GM12878 (cell line): ENCODE measurements around the gene RIMBP2. TPM values are rescaled to one million over a fixed set of nuclear protein-coding genes. Genes with fewer than 3 reads are reported as not detected.

Experiments used
- ATAC-seq: fragments of 200-7000 bp; cut with Tn5 transposase; 3 replicates; pipeline ENCODE4 v1.9.1; 2020; ENCODE audit warnings: mild to moderate bottlenecking, moderate library complexity
- BruUV-seq: library from RNA; stranded (reverse); fragments of 400-500 nt; replicated peaks from 2 replicates; lab custom pipeline; 2021; lab: Mats Ljungman, UMichigan
- CTCF ChIA-PET: fragments of 300-600 bp; sonication (Branson Sonifier 250); formaldehyde crosslinking; extraction: SDS; loops from one replicate; lab custom pipeline; 2021; ENCODE audit warnings: inconsistent platforms; lab: Yijun Ruan, JAX
- POLR2A ChIA-PET: fragments of 350-600 bp; formaldehyde crosslinking; extraction: SDS; loops from one replicate; lab custom pipeline; 2021; ENCODE audit warnings: inconsistent platforms; lab: Charles Lee
- RAD21 ChIA-PET: fragments of 300-600 bp; sonication (Branson Sonifier 250); formaldehyde crosslinking; loops from one replicate; lab custom pipeline; 2023; ENCODE audit warnings: antibody characterized with exemption; ENCODE audit not compliant: unreplicated experiment; lab: Charles Lee
- SMC1A ChIA-PET: fragments of 300-600 bp; sonication (Branson Sonifier 250); formaldehyde crosslinking; loops from one replicate; lab custom pipeline; 2023; ENCODE audit not compliant: unreplicated experiment, uncharacterized antibody; lab: Charles Lee
- DNase-seq: peaks from one replicate; pipeline ENCODE4 v3.0.0-alpha.2; 2011; ENCODE audit warnings: low read depth, low spot score
- FAIRE-seq: peaks from 3 replicates; lab custom pipeline; 2011; peaks lifted over from hg19 to GRCh38; lab: Jason Lieb, UNC
- H2AFZ ChIP-seq: 2 replicates; pipeline ENCODE4 v1.6.0; 2011; ENCODE audit warnings: low read depth, low read length, control low read depth; ENCODE audit not compliant: control insufficient read depth
- H3K27ac ChIP-seq: 2 replicates; pipeline ENCODE4 v1.5.1; 2011; ENCODE audit warnings: control low read depth; ENCODE audit not compliant: control insufficient read depth, insufficient read depth
- H3K27me3 ChIP-seq, 2 experiments: replicated peaks in 1 of 2; 2 replicates each; pipeline versions ENCODE4 v1.6.0 to v1.6.1; 2011; ENCODE audit warnings: low read length in 1 of 2; ENCODE audit not compliant: control insufficient read depth in 2 of 2, insufficient read depth in 2 of 2
- H3K36me3 ChIP-seq, 2 experiments: 2 replicates each; pipeline ENCODE4 v1.5.1; 2011; ENCODE audit warnings: low read length in 1 of 2; ENCODE audit not compliant: control insufficient read depth in 2 of 2, insufficient read depth in 2 of 2
- H3K4me1 ChIP-seq: 2 replicates; pipeline ENCODE4 v1.6.1; 2011; ENCODE audit warnings: mild to moderate bottlenecking, low read length, moderate library complexity, mixed read lengths; ENCODE audit not compliant: control insufficient read depth, insufficient read depth
- H3K4me2 ChIP-seq: 2 replicates; pipeline ENCODE4 v1.6.0; 2011; ENCODE audit warnings: control low read depth; ENCODE audit not compliant: control insufficient read depth, insufficient read depth
- H3K4me3 ChIP-seq: fragments of 200-600 bp; sonication (generic); 2 replicates; pipeline ENCODE4 v1.5.1; 2016
- H3K79me2 ChIP-seq: 2 replicates; pipeline ENCODE4 v1.6.0; 2011; ENCODE audit warnings: low read length; ENCODE audit not compliant: control insufficient read depth, insufficient read depth
- H3K9ac ChIP-seq: 2 replicates; pipeline ENCODE4 v1.8.0; 2011; ENCODE audit warnings: low read length, control low read depth, mixed read lengths; ENCODE audit not compliant: control insufficient read depth, insufficient read depth
- H3K9me3 ChIP-seq: replicated peaks from 3 replicates; pipeline ENCODE4 v1.5.1; 2011; ENCODE audit warnings: mild to moderate bottlenecking, low read length; ENCODE audit not compliant: control insufficient read depth, insufficient read depth
- H4K20me1 ChIP-seq: 2 replicates; pipeline ENCODE4 v1.6.0; 2011; ENCODE audit not compliant: control insufficient read depth, insufficient read depth
- ASH2L ChIP-seq: fragments of 300-600, 200-600 bp; sonication (generic); IDR thresholded peaks from 2 replicates; pipeline ENCODE4 v1.6.1; 2017; ENCODE audit warnings: low read depth, mild to moderate bottlenecking, borderline replicate concordance
- ATF7 ChIP-seq: fragments of 450-650 bp; IDR thresholded peaks from 2 replicates; pipeline ENCODE4 v1.6.1; 2016; ENCODE audit warnings: low read depth, mild to moderate bottlenecking
- CBX3 ChIP-seq: fragments of 200-600 bp; sonication (generic); IDR thresholded peaks from 2 replicates; pipeline ENCODE4 v1.6.1; 2016; ENCODE audit warnings: low read depth, borderline replicate concordance
- CEBPB ChIP-seq, 2 experiments: fragments of 150-350 bp in 1 of 2; IDR thresholded peaks; 2 replicates each; pipeline ENCODE4 v1.6.1; 2012 to 2014; ENCODE audit warnings: low read depth in 2 of 2, low read length in 2 of 2, borderline replicate concordance in 1 of 2, inconsistent platforms in 1 of 2
- CREM ChIP-seq: IDR thresholded peaks from 2 replicates; pipeline ENCODE4 v1.6.1; 2014; ENCODE audit warnings: antibody characterized with exemption, low read depth
- HDAC6 ChIP-seq: fragments of 200-600 bp; sonication (generic); IDR thresholded peaks from one replicate; pipeline ENCODE4 v1.8.0; 2017; ENCODE audit warnings: antibody characterized with exemption; ENCODE audit not compliant: unreplicated experiment
- SPI1 ChIP-seq: IDR thresholded peaks from 2 replicates; pipeline ENCODE4 v1.6.1; 2011; ENCODE audit warnings: low read depth, mild to moderate bottlenecking, low read length, moderate library complexity, borderline replicate concordance; ENCODE audit not compliant: insufficient read depth
- SREBF1 ChIP-seq: IDR thresholded peaks from 2 replicates; pipeline ENCODE4 v1.6.1; 2012; ENCODE audit warnings: mild to moderate bottlenecking, low read length
- WGBS: methylation state at CpG from one replicate; pipeline ENCODE4 v1.1.6; 2016; ENCODE audit warnings: low lambda C conversion rate; ENCODE audit not compliant: insufficient replicate concordance, insufficient coverage; ENCODE audit errors: missing lambda C conversion rate; 5-methylcytosine and 5-hydroxymethylcytosine counted together
- in situ Hi-C: fragments of 300-500 bp; cut with MboI; formaldehyde crosslinking; loops from 9 replicates; pipeline ENCODE4 v1.14.3; 2018; ENCODE audit warnings: mixed read lengths
- intact Hi-C: fragments of 100-400 bp; cut with micrococcal nuclease; formaldehyde crosslinking; loops from one replicate; pipeline ENCODE4 v1.14.2; 2022; ENCODE audit not compliant: unreplicated experiment
- polyA plus RNA-seq, 11 experiments: library from polyadenylated mRNA; depleted of rRNA in 4 of 11; unstranded in 6 of 11; stranded (reverse) in 5 of 11; fragments of >200 nt; fragmentation: Nextera tagmentation in 4 of 11; fragmentation: Illumina TruSeq in 1 of 11; extraction: Ambion mirVana in 4 of 11; extraction: Trizol in 1 of 11; gene quantifications; 1 replicate in 1 of 11; 2 replicates in 10 of 11; pipeline versions ENCODE4 v1.2.1 to v1.2.3, GENCODE V29; 2011 to 2016; ENCODE audit warnings: inconsistent platforms in 2 of 11, missing spikeins in 2 of 11, low read depth in 1 of 11
- total RNA-seq, 4 experiments: library from RNA; depleted of rRNA in 3 of 4; stranded (reverse); fragments of >200 nt in 3 of 4; fragmentation: Illumina TruSeq in 1 of 4; extraction: Trizol in 1 of 4; gene quantifications; 2 replicates each; pipeline versions ENCODE4 v1.2.1 to v1.2.3, GENCODE V29; 2013 to 2021
- TF ChIP-seq, protein P1 (sequence below): IDR thresholded peaks from 2 replicates; pipeline ENCODE4 v1.6.1; 2011; ENCODE audit warnings: mild to moderate bottlenecking, low read depth, low read length, moderate library complexity; ENCODE audit not compliant: insufficient replicate concordance
- TF ChIP-seq, protein P2 (sequence below): fragments of 450-650 bp; formaldehyde crosslinking; IDR thresholded peaks from 2 replicates; pipeline ENCODE4 v1.4.0; 2022; ENCODE audit warnings: mild to moderate bottlenecking, moderate library complexity
- TF ChIP-seq, protein P3 (sequence below): fragments of 450-650 bp; IDR thresholded peaks from 2 replicates; pipeline ENCODE4 v1.6.1; 2016; ENCODE audit warnings: mild to moderate bottlenecking

RIMBP2 gene
- total and polyA plus RNA-seq, 10 of the 15 experiments (the other 5 are each of a cell fraction or from before 2014, with no cell fraction given) = 0.04 to 2.9 (median 0.07) TPM; not detected in 1

DNA sequence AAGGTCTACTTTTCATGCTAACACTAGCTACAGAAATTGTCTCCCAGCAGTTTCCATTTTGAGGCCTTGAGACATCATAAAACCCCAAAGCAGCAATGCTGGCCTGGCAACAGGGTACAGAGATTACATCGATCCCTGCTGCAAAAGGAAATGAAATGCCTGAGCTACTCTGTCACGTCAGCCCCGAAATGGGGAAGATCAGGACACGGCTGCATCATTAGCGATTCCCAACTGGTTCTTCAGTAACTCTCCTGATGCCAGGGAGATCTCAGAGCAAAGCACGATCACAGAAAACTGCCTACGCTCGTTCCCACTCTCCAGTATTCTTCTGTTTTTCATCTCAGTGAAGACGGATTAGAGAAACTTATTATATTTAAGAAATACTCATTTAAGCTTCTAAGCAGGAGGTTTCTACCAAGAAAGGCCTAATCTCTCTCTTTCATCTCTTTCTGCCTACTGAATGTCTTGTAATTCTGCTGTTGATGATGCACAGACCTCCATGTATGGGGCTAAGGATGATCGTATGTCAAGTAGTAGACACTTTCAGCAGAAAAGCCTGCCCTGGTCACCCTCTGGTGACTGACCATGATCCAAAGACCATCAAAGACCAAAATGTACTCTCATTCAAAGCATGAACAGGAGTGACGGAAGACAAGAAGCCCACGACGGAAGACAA, 168.5 kb downstream of the RIMBP2 start:
- intact Hi-C loops = no loop called here
- DNase-seq = no peak
- TF ChIP-seq ATF7 = no peak
- TF ChIP-seq HDAC6 = no peak
- no peak for TF ChIP-seq CEBPB (IDR thresholded peaks at IDR 0.05; ENCODE audit: borderline replicate concordance in 1 of 2, low read depth in 2 of 2, low read length in 2 of 2)
- TF ChIP-seq SREBF1 = no peak
- no peak for TF ChIP-seq CBX3
- in situ Hi-C loops = no loop called here
- Histone ChIP-seq H2AFZ (no peak overlapping the region), H3K79me2 (no peaks in the 10 kb centered on the region), H3K9ac (no peak overlapping the region), H3K4me1 (no peaks in the 10 kb centered on the region), H3K36me3 (no peaks in the 10 kb centered on the region), H3K9me3 (no peaks in the 10 kb centered on the region; the same call in 2 of the 3 replicates), H3K4me3 (no peak overlapping the region), H3K27me3 (no peaks in the 10 kb centered on the region), H3K4me2 (no peak overlapping the region), H3K27ac (no peak overlapping the region), H4K20me1 (no peaks in the 10 kb centered on the region)
- RAD21 ChIA-PET = no interaction called here
- CTCF ChIA-PET = interaction anchor here (0.9 kb wide), 1 partner anchor 192 kb away, joined by 4 read pairs; no protein-coding TSS in a partner anchor
- no TSS peak for BruUV-seq
- POLR2A ChIA-PET = no interaction called here
- WGBS = 37% methylated on average over 13 of the region's 13 CpGs
- no peak for ATAC-seq
- FAIRE-seq = no peak
- SMC1A ChIA-PET = no interaction called here

DNA sequence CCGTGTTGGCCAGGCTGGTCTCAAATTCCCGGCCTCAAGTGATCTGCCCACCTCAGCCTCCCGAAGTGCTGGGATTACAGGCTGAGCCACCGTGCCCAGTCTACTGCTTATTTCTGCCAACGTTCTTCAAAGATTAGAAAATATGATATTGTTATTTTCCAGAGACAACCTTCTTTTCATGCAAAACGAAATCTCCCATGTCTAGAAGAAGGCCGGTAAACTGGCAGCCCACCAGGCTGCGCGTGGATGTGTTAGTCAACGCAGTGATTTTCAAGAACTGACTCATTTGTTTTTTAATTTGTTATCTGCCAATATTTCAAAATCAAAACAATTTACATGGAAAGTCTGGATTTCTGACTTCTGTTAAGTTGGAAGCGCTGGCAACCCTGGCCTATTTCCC, 169.6 kb downstream of the RIMBP2 start:
- peaks cover 3% of the 10 kb centered on the region; the same call in 2 of the 3 replicates for H3K9me3 ChIP-seq
- H3K27ac ChIP-seq = no peak overlapping the region
- H3K27me3 ChIP-seq = no peaks in the 10 kb centered on the region
- ChIA-PET RAD21 (no interaction called here), POLR2A (no interaction called here), SMC1A (no interaction called here), CTCF (no interaction called here)
- 39% methylated on average over 11 of the region's 11 CpGs for WGBS
- H3K4me1 ChIP-seq = no peaks in the 10 kb centered on the region
- intact Hi-C loops (no loop called here), in situ Hi-C loops (no loop called here)
- DNase-seq = no peak
- H3K4me3 ChIP-seq = no peak overlapping the region
- H3K4me2 ChIP-seq = no peak overlapping the region
- no peak for ATAC-seq
- no peak for FAIRE-seq
- H3K79me2 ChIP-seq = no peaks in the 10 kb centered on the region
- H3K36me3 ChIP-seq = no peaks in the 10 kb centered on the region
- no peaks in the 10 kb centered on the region for H4K20me1 ChIP-seq
- no TSS peak for BruUV-seq
- H3K9ac ChIP-seq = no peak overlapping the region
- no peak overlapping the region for H2AFZ ChIP-seq
- TF ChIP-seq, protein P1, sequence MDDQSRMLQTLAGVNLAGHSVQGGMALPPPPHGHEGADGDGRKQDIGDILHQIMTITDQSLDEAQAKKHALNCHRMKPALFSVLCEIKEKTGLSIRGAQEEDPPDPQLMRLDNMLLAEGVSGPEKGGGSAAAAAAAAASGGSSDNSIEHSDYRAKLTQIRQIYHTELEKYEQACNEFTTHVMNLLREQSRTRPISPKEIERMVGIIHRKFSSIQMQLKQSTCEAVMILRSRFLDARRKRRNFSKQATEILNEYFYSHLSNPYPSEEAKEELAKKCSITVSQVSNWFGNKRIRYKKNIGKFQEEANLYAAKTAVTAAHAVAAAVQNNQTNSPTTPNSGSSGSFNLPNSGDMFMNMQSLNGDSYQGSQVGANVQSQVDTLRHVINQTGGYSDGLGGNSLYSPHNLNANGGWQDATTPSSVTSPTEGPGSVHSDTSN = no peak
- TF ChIP-seq, protein P2, sequence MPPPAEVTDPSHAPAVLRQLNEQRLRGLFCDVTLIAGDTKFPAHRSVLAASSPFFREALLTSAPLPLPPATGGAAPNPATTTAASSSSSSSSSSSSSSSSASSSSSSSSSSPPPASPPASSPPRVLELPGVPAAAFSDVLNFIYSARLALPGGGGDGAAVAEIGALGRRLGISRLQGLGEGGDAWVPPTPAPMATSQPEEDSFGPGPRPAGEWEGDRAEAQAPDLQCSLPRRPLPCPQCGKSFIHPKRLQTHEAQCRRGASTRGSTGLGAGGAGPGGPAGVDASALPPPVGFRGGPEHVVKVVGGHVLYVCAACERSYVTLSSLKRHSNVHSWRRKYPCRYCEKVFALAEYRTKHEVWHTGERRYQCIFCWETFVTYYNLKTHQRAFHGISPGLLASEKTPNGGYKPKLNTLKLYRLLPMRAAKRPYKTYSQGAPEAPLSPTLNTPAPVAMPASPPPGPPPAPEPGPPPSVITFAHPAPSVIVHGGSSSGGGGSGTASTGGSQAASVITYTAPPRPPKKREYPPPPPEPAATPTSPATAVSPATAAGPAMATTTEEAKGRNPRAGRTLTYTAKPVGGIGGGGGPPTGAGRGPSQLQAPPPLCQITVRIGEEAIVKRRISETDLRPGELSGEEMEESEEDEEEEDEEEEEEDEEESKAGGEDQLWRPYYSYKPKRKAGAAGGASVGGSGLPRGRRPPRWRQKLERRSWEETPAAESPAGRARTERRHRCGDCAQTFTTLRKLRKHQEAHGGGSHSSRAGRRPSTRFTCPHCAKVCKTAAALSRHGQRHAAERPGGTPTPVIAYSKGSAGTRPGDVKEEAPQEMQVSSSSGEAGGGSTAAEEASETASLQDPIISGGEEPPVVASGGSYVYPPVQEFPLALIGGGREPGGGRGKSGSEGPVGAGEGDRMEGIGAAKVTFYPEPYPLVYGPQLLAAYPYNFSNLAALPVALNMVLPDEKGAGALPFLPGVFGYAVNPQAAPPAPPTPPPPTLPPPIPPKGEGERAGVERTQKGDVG = no peak
- TF ChIP-seq SPI1 (no peak), CREM (no peak), SREBF1 (no peak), ASH2L (no peak)
- TF ChIP-seq, protein P3, sequence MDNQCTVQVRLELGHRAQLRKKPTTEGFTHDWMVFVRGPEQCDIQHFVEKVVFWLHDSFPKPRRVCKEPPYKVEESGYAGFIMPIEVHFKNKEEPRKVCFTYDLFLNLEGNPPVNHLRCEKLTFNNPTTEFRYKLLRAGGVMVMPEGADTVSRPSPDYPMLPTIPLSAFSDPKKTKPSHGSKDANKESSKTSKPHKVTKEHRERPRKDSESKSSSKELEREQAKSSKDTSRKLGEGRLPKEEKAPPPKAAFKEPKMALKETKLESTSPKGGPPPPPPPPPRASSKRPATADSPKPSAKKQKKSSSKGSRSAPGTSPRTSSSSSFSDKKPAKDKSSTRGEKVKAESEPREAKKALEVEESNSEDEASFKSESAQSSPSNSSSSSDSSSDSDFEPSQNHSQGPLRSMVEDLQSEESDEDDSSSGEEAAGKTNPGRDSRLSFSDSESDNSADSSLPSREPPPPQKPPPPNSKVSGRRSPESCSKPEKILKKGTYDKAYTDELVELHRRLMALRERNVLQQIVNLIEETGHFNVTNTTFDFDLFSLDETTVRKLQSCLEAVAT = no peak
